ENCODE data around the gene NOPCHAP1. TPM values are rescaled to one million over a fixed set of nuclear protein-coding genes. Genes with fewer than 3 reads are reported as not detected.

The NOPCHAP1 gene
- total and polyA plus RNA-seq, 8 donors = 2.6 to 29.8 (median 10.5) TPM

- Histone ChIP-seq H3K4me1 (peaks cover 4 to 70% (median 24%) of the 10 kb centered on the region in 4 donors), H3K27me3 (no peaks in the 10 kb centered on the region), H3K9me3 (no peaks in the 10 kb centered on the region), H3K27ac (peak overlapping the region in 4 of 5 donors; percentile 13 to 73 (median 33)), H3K36me3 (peaks cover 0 to 5% (median 2%) of the 10 kb centered on the region in 4 donors), H3K4me3 (no peak overlapping the region)
- 69 to 74% (median 71%) methylated on average over 2 of the region's 2 CpGs for WGBS, 5 donors
- peak in 1 of 2 donors; percentile 17 for DNase-seq
- intact Hi-C loops (cut with DNase I; ENCODE audit: low total_unique reads) = no loop called here
- TF ChIP-seq POLR2AphosphoS5 (IDR thresholded peaks at IDR 0.05) (no peak), POLR2A (IDR thresholded peaks at IDR 0.05) (no peak), EP300 (IDR thresholded peaks at IDR 0.05) (no peak), CTCF (IDR thresholded peaks at IDR 0.05) (no peak)
These were observed 38.8 kb downstream of the NOPCHAP1 start for GRCh38 chr12:105024928-105025327.

GRCh38 chr12:105025890-105026289 is 39.8 kb downstream of the NOPCHAP1 start:
- TF ChIP-seq CTCF (IDR thresholded peaks at IDR 0.05) (no peak), POLR2A (IDR thresholded peaks at IDR 0.05) (no peak), POLR2AphosphoS5 (IDR thresholded peaks at IDR 0.05) (peak in 2 of 3 donors; percentile 11 to 40), EP300 (IDR thresholded peaks at IDR 0.05) (no peak)
- Histone ChIP-seq H3K27ac (peak overlapping the region in 3 of 5 donors; percentile 23 to 73 (median 43)), H3K36me3 (peaks cover 0 to 5% (median 4%) of the 10 kb centered on the region in 4 donors), H3K9me3 (no peaks in the 10 kb centered on the region), H3K4me1 (peaks cover 4 to 65% (median 22%) of the 10 kb centered on the region in 4 donors), H3K27me3 (no peaks in the 10 kb centered on the region), H3K4me3 (no peak overlapping the region)
- peak; percentile 60 to 84 for DNase-seq
- 14 to 29% (median 18%) methylated on average over 5 of the region's 5 CpGs for WGBS, 5 donors
- intact Hi-C loops (cut with DNase I; ENCODE audit: low total_unique reads) = no loop called here

GRCh38 chr12:105026411-105026810 is 40.3 kb downstream of the NOPCHAP1 start:
- H3K9me3 ChIP-seq = no peaks in the 10 kb centered on the region
- TF ChIP-seq POLR2AphosphoS5 (IDR thresholded peaks at IDR 0.05) (no peak), POLR2A (IDR thresholded peaks at IDR 0.05) (no peak)
- peaks cover 0 to 9% (median 4%) of the 10 kb centered on the region in 4 donors for H3K36me3 ChIP-seq
- no peaks in the 10 kb centered on the region for H3K27me3 ChIP-seq
- no peak overlapping the region for H3K4me3 ChIP-seq
- peak in 1 of 2 donors; percentile 61 for DNase-seq
- peaks cover 4 to 60% (median 22%) of the 10 kb centered on the region in 4 donors for H3K4me1 ChIP-seq
- H3K27ac ChIP-seq = peak overlapping the region in 2 of 5 donors; percentile 23 to 73
- intact Hi-C loops (cut with DNase I; ENCODE audit: low total_unique reads) = no loop called here
- 64 to 83% (median 74%) methylated on average over 4 of the region's 4 CpGs for WGBS, 5 donors

GRCh38 chr12:105030820-105031807 is 45.0 kb downstream of the NOPCHAP1 start:
- H3K27me3 ChIP-seq = no peaks in the 10 kb centered on the region
- no peaks in the 10 kb centered on the region for H3K9me3 ChIP-seq
- DNase-seq = no peak
- WGBS, 5 donors = 79 to 85% (median 81%) methylated on average over 9 of the region's 9 CpGs
- H3K36me3 ChIP-seq = peaks cover 0 to 25% (median 7%) of the 10 kb centered on the region in 4 donors
- intact Hi-C loops (cut with DNase I; ENCODE audit: low total_unique reads) = no loop called here
- H3K4me1 ChIP-seq = peaks cover 0 to 22% (median 13%) of the 10 kb centered on the region in 4 donors
- no peak overlapping the region for H3K4me3 ChIP-seq
- H3K27ac ChIP-seq = peak overlapping the region in 1 of 5 donors; percentile 31
- TF ChIP-seq POLR2AphosphoS5 (IDR thresholded peaks at IDR 0.05) (no peak), POLR2A (IDR thresholded peaks at IDR 0.05) (no peak), EP300 (IDR thresholded peaks at IDR 0.05) (no peak), CTCF (IDR thresholded peaks at IDR 0.05) (no peak)

All from stomach (tissue), 9 donors.